ENCODE data around the gene ARHGEF7.

GRCh38 chr13:111319998-111320911, 205.1 kb downstream of the ARHGEF7 start, which contains the start of gene TEX29:
- TF ChIP-seq CTCF (IDR thresholded peaks at IDR 0.05; ENCODE audit: low read depth, low read length) (no peak), EZH2phosphoT487 (IDR thresholded peaks at IDR 0.05; ENCODE audit: low read depth) (no peak)

Data from OCI-LY3 (cell line).